ENCODE data around the gene CIITA. TPM values are rescaled to one million over a fixed set of nuclear protein-coding genes. Genes with fewer than 3 reads are reported as not detected.

Gene CIITA
- total and polyA plus RNA-seq, 10 of the 15 experiments (the other 5 are each of a cell fraction or from before 2014, with no cell fraction given), result 11.5 to 145 (median 49.7) TPM

DNA sequence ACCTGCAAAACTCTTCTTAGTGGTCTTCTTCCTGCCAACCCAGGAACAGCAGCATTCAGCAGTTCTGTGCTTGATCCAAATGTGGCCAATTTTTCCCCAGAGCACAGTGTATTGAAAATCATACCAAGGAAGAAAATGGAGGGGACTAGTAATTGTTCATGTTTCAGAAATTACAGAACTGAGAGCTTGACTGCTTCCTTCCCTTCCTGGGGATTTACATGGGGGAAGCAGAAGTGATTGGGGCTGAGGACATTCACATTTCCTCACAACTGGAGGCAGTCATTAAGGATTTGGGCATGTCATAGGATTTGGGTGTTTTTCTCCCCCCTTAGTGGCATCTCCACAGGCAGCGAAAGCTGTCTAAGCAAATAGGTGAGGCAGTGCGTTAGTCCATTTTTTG lies 19.7 kb downstream of the CIITA start:
- ATAC-seq (peak; percentile 24), FAIRE-seq (no peak), DNase-seq (ENCODE audit: low read depth, low spot score) (no peak)
- RAD21 ChIA-PET (ENCODE audit: unreplicated experiment), result interaction anchor here (1.0 to 3.9 kb wide), 12 partner anchors 12 to 156 kb away, joined by 3 to 39 read pairs (median 4); partner anchors contain the start of gene CIITA
- peak overlapping the region; percentile 86 for H3K4me2 ChIP-seq (ENCODE audit: control insufficient read depth, insufficient read depth)
- no peaks in the 10 kb centered on the region; the same call in 2 of the 3 replicates for H3K9me3 ChIP-seq (replicated peaks; ENCODE audit: control insufficient read depth, insufficient read depth, low read length)
- CTCF ChIA-PET, result interaction anchor here (0.6 to 2.8 kb wide), 7 partner anchors 13 to 53 kb away, joined by 3 to 13 read pairs (median 4); partner anchors contain the start of gene CIITA
- peaks cover 56% of the 10 kb centered on the region for H3K4me1 ChIP-seq (ENCODE audit: control insufficient read depth, insufficient read depth, low read length)
- peaks cover 35 to 57% of the 10 kb centered on the region in 2 experiments for H3K36me3 ChIP-seq (ENCODE audit: control insufficient read depth in 2 of 2, insufficient read depth in 2 of 2, low read length in 1 of 2)
- H3K27me3 ChIP-seq (replicated peaks in 1 of 2; ENCODE audit: control insufficient read depth in 2 of 2, insufficient read depth in 2 of 2, low read length in 1 of 2), result no peaks in the 10 kb centered on the region
- intact Hi-C loops (cut with micrococcal nuclease; ENCODE audit: unreplicated experiment), result loop anchor here (2.0 to 10.0 kb wide), 2 partner anchors 16 to 592 kb away; no protein-coding TSS in a partner anchor
- TSS peak; percentile 92 for BruUV-seq (replicated peaks)
- SMC1A ChIA-PET (ENCODE audit: uncharacterized antibody, unreplicated experiment), result interaction anchor here (0.7 to 4.3 kb wide), 12 partner anchors 9 to 143 kb away, joined by 3 to 37 read pairs (median 5); partner anchors contain the start of gene CIITA
- WGBS (ENCODE audit: insufficient coverage, insufficient replicate concordance, low lambda C conversion rate, missing lambda C conversion rate), result 50% methylated on average over 2 of the region's 2 CpGs
- POLR2A ChIA-PET, result interaction anchor here (0.6 to 3.5 kb wide), 10 partner anchors 10 to 1065 kb away, joined by 3 to 24 read pairs (median 6); no protein-coding TSS in a partner anchor
- peaks cover 30% of the 10 kb centered on the region for H3K79me2 ChIP-seq (ENCODE audit: control insufficient read depth, insufficient read depth, low read length)
- H3K27ac ChIP-seq (ENCODE audit: control insufficient read depth, insufficient read depth), result peak overlapping the region; percentile 54
- H3K4me3 ChIP-seq, result peak overlapping the region; percentile 38; the same call in 1 of the 2 replicates
- peak overlapping the region; percentile 47; the same call in 1 of the 2 replicates for H3K9ac ChIP-seq (ENCODE audit: control insufficient read depth, insufficient read depth, low read length)
- H4K20me1 ChIP-seq (ENCODE audit: control insufficient read depth, insufficient read depth), result peaks cover 10% of the 10 kb centered on the region
- H2AFZ ChIP-seq (ENCODE audit: control insufficient read depth, low read depth, low read length), result no peak overlapping the region
- in situ Hi-C loops (cut with MboI), result loop anchor here (25.0 kb wide), 2 partner anchors 584 to 1759 kb away; no protein-coding TSS in a partner anchor
- no peak for TF ChIP-seq EGR1 (IDR thresholded peaks at IDR 0.05; ENCODE audit: borderline replicate concordance in 1 of 2, low read depth in 2 of 2, low read length in 2 of 2)
- TF ChIP-seq ETV6 (conservative IDR thresholded peaks at IDR 0.05 in 1 of 2, IDR thresholded peaks at IDR 0.05 in 1 of 2; ENCODE audit: borderline replicate concordance in 1 of 2, low read depth in 1 of 2), result peak in 1 of 2 experiments; percentile 54; a peak in 1 of 4 replicates
- TF ChIP-seq, protein P1, sequence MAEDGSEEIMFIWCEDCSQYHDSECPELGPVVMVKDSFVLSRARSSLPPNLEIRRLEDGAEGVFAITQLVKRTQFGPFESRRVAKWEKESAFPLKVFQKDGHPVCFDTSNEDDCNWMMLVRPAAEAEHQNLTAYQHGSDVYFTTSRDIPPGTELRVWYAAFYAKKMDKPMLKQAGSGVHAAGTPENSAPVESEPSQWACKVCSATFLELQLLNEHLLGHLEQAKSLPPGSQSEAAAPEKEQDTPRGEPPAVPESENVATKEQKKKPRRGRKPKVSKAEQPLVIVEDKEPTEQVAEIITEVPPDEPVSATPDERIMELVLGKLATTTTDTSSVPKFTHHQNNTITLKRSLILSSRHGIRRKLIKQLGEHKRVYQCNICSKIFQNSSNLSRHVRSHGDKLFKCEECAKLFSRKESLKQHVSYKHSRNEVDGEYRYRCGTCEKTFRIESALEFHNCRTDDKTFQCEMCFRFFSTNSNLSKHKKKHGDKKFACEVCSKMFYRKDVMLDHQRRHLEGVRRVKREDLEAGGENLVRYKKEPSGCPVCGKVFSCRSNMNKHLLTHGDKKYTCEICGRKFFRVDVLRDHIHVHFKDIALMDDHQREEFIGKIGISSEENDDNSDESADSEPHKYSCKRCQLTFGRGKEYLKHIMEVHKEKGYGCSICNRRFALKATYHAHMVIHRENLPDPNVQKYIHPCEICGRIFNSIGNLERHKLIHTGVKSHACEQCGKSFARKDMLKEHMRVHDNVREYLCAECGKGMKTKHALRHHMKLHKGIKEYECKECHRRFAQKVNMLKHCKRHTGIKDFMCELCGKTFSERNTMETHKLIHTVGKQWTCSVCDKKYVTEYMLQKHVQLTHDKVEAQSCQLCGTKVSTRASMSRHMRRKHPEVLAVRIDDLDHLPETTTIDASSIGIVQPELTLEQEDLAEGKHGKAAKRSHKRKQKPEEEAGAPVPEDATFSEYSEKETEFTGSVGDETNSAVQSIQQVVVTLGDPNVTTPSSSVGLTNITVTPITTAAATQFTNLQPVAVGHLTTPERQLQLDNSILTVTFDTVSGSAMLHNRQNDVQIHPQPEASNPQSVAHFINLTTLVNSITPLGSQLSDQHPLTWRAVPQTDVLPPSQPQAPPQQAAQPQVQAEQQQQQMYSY (CRISPR knock-in tag; IDR thresholded peaks at IDR 0.05), result no peak
- no peak for TF ChIP-seq SIX5 (IDR thresholded peaks at IDR 0.05; ENCODE audit: low read depth, low read length, severe bottlenecking)
- TF ChIP-seq JUNB (IDR thresholded peaks at IDR 0.05), result no peak
- TF ChIP-seq SUPT20H (IDR thresholded peaks at IDR 0.05; ENCODE audit: borderline replicate concordance, control insufficient read depth, low read depth, low read length), result no peak
- no peak for TF ChIP-seq CBX3 (IDR thresholded peaks at IDR 0.05; ENCODE audit: borderline replicate concordance, low read depth)
- TF ChIP-seq, protein P2, sequence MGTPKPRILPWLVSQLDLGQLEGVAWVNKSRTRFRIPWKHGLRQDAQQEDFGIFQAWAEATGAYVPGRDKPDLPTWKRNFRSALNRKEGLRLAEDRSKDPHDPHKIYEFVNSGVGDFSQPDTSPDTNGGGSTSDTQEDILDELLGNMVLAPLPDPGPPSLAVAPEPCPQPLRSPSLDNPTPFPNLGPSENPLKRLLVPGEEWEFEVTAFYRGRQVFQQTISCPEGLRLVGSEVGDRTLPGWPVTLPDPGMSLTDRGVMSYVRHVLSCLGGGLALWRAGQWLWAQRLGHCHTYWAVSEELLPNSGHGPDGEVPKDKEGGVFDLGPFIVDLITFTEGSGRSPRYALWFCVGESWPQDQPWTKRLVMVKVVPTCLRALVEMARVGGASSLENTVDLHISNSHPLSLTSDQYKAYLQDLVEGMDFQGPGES (IDR thresholded peaks at IDR 0.05), result no peak
- TF ChIP-seq, protein P3, sequence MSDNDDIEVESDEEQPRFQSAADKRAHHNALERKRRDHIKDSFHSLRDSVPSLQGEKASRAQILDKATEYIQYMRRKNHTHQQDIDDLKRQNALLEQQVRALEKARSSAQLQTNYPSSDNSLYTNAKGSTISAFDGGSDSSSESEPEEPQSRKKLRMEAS (IDR thresholded peaks at IDR 0.05; ENCODE audit: low read depth, low read length), result no peak
- peak; percentile 10; the same call in 1 of the 2 replicates for TF ChIP-seq SMARCA5 (IDR thresholded peaks at IDR 0.05)
- no peak for TF ChIP-seq FOXM1 (IDR thresholded peaks at IDR 0.05; ENCODE audit: low read depth, low read length)
- no peak for TF ChIP-seq ESRRA (IDR thresholded peaks at IDR 0.05; ENCODE audit: low read length)
- 0 out of 2 replicates have a peak, but pooled peaks have one; percentile 44 for TF ChIP-seq DPF2 (IDR thresholded peaks at IDR 0.05)
- no peak for TF ChIP-seq HDAC2 (IDR thresholded peaks at IDR 0.05)
- TF ChIP-seq SPI1 (IDR thresholded peaks at IDR 0.05; ENCODE audit: borderline replicate concordance, insufficient read depth, low read depth, low read length), result peak; percentile 58; the same call in 1 of the 2 replicates
- TF ChIP-seq CBX5 (IDR thresholded peaks at IDR 0.05; ENCODE audit: low read depth), result no peak
- no peak for TF ChIP-seq PAX8 (IDR thresholded peaks at IDR 0.05)
- TF ChIP-seq, protein P4, sequence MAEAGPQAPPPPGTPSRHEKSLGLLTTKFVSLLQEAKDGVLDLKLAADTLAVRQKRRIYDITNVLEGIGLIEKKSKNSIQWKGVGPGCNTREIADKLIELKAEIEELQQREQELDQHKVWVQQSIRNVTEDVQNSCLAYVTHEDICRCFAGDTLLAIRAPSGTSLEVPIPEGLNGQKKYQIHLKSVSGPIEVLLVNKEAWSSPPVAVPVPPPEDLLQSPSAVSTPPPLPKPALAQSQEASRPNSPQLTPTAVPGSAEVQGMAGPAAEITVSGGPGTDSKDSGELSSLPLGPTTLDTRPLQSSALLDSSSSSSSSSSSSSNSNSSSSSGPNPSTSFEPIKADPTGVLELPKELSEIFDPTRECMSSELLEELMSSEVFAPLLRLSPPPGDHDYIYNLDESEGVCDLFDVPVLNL (IDR thresholded peaks at IDR 0.05; ENCODE audit: low read depth, low read length), result no peak
